Coronary artery (tissue), 2 donors: ENCODE results near the gene MSANTD1.

Experiments
- DNase-seq: peaks from one replicate; pipeline ENCODE4 v3.0.0-alpha.2; 2017; ENCODE audit warnings: low spot score
- H3K27ac ChIP-seq, 2 donors: fragments of 200-600 bp; sonication (generic); one replicate each; pipeline ENCODE4 v1.5.1; 2016 to 2019
- H3K4me3 ChIP-seq: fragments of 200-600 bp; sonication (generic); 2 replicates; pipeline ENCODE4 v1.5.1; 2016; ENCODE audit warnings: mild to moderate bottlenecking, moderate library complexity
- CTCF ChIP-seq: fragments of 200-600 bp; sonication (generic); IDR thresholded peaks from one replicate; pipeline ENCODE4 v1.5.1; 2019; ENCODE audit warnings: antibody characterized with exemption

The MSANTD1 gene

GRCh38 chr4:3248811-3249661, at the start of gene MSANTD1:
Gene MSANTD1, plus strand, starts transcription at chr4:3249159. Its CDS starts 64 bp downstream, at chr4:3249223.
- H3K27ac ChIP-seq = no peak within 1 kb of the TSS
- TF ChIP-seq CTCF = no peak
- no peak within 1 kb of the TSS for H3K4me3 ChIP-seq
- no peak for DNase-seq

GRCh38 chr4:3199653-3200422, 49.1 kb upstream of the MSANTD1 start:
- no peak overlapping the region for H3K4me3 ChIP-seq
- TF ChIP-seq CTCF = no peak
- H3K27ac ChIP-seq = peak overlapping the region in 1 of 2 donors; percentile 60
- DNase-seq = no peak

GRCh38 chr4:3200423-3201090, 48.4 kb upstream of the MSANTD1 start:
- DNase-seq = no peak
- Histone ChIP-seq H3K4me3 (no peak overlapping the region), H3K27ac (peak overlapping the region in 1 of 2 donors; percentile 70)
- TF ChIP-seq CTCF = no peak

- H3K4me3 ChIP-seq = no peak overlapping the region
- peak; percentile 54 for DNase-seq
- TF ChIP-seq CTCF = no peak
- H3K27ac ChIP-seq = no peak overlapping the region
Observed at GRCh38 chr4:3201718-3202702, 46.9 kb upstream of the MSANTD1 start.

- DNase-seq = no peak
- no peak for TF ChIP-seq CTCF
- Histone ChIP-seq H3K27ac (peak overlapping the region; percentile 13 to 76), H3K4me3 (no peak overlapping the region)
Observed at GRCh38 chr4:3202836-3203820, 45.8 kb upstream of the MSANTD1 start.
